ENCODE measurements around the gene ATP13A2.

The ATP13A2 gene

GRCh38 chr1:17031436-17031835 is 19.7 kb upstream of the ATP13A2 start:
- no peak for DNase-seq (ENCODE audit: low read depth)
- TF ChIP-seq CTCF (IDR thresholded peaks at IDR 0.05; ENCODE audit: insufficient read depth, low read depth, low read length, missing control alignments), result no peak
- H3K4me3 ChIP-seq (ENCODE audit: low read length), result no peak overlapping the region

DNA sequence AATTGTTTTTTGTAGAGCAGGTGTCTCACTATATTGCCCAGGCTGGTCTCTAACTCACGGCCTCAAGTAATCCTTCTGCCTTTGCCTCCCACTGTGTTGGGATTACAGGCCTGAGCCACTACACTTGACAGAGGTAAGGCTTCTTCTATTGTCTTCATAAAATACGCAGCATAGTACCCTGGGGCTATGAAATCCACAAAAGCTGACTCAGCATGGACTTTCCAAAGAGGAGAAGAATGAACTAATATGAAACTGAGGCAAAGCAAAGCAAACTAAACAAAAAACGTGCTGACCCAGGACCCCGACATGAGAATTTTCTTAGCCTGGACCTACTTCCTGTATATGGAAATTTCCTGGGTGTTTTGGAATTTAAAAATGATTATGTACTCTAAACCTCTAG is 18.5 kb upstream of the ATP13A2 start:
- no peak overlapping the region for H3K4me3 ChIP-seq (ENCODE audit: low read length)
- no peak for TF ChIP-seq CTCF (IDR thresholded peaks at IDR 0.05; ENCODE audit: insufficient read depth, low read depth, low read length, missing control alignments)
- peak; percentile 49 for DNase-seq (ENCODE audit: low read depth)

DNA sequence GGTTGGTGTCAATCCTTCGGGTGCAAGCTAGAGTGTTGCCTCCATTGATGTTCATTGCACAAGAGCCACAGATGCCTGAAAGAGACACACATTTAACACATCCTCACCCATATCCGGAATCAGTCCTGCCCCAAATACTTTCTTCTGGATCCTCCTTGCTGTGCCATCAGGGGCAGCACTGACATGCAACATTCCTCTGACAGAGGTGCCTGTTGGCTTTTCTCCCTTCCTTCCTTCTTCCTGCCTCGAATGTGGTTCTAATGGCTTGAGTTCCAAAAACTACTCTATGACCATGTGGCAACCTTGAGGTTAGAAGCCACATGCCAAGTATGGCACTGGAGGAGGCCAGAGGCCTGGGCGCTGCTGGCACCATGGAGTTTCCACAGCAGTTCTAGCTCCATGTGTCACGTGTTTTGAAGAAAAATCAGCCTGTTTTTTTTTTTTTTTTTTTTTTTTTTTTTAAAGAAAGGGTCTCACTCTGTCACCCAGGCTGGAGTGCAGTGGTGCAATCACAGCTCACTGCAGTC is 17.0 kb upstream of the ATP13A2 start:
- H3K4me3 ChIP-seq (ENCODE audit: low read length), result no peak overlapping the region
- no peak for TF ChIP-seq CTCF (IDR thresholded peaks at IDR 0.05; ENCODE audit: insufficient read depth, low read depth, low read length, missing control alignments)
- DNase-seq (ENCODE audit: low read depth), result no peak

DNA sequence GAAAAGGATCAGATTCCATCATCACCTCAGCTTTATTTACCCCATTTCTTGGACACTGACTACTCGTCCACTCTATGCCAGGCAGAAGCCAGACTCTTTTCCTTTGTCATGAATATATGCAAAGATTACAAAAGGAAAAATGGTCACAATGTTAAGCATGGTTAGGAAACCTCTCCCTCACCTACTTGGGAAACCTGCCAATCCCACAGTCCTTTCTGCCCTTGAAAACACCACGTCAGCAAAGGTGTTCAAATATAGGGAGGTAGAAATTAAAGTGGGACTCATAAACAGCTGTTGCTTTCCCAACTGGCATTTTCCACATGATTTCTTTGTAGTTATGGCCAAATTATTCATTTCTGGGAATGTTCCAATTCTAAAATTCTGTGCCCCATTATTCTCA is 16.2 kb upstream of the ATP13A2 start:
- TF ChIP-seq CTCF (IDR thresholded peaks at IDR 0.05; ENCODE audit: insufficient read depth, low read depth, low read length, missing control alignments), result no peak
- no peak for DNase-seq (ENCODE audit: low read depth)
- no peak overlapping the region for H3K4me3 ChIP-seq (ENCODE audit: low read length)

GRCh38 chr1:17027403-17027802 is 15.7 kb upstream of the ATP13A2 start:
- no peak for DNase-seq (ENCODE audit: low read depth)
- TF ChIP-seq CTCF (IDR thresholded peaks at IDR 0.05; ENCODE audit: insufficient read depth, low read depth, low read length, missing control alignments), result no peak
- no peak overlapping the region for H3K4me3 ChIP-seq (ENCODE audit: low read length)

DNA sequence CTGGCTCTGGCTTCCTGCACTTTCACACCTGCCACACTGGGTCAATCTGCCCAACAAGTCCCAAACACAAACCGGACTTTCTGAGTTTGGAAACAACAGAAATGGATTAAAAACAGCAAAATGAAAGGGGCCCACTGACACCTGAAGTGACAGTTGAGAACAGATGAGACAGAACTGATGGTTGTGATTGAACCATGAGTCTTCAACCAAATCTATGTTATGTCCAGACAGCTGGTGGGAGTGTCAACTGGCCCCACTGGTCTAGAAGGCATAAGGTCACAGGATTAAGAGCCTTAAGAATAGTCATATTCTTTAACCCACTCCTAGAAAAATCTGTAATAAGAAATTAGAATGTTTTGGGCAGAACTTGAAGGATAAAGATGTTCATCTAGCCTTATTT is 13.0 kb upstream of the ATP13A2 start:
- H3K4me3 ChIP-seq (ENCODE audit: low read length), result no peak overlapping the region
- TF ChIP-seq CTCF (IDR thresholded peaks at IDR 0.05; ENCODE audit: insufficient read depth, low read depth, low read length, missing control alignments), result no peak
- no peak for DNase-seq (ENCODE audit: low read depth)

DNA sequence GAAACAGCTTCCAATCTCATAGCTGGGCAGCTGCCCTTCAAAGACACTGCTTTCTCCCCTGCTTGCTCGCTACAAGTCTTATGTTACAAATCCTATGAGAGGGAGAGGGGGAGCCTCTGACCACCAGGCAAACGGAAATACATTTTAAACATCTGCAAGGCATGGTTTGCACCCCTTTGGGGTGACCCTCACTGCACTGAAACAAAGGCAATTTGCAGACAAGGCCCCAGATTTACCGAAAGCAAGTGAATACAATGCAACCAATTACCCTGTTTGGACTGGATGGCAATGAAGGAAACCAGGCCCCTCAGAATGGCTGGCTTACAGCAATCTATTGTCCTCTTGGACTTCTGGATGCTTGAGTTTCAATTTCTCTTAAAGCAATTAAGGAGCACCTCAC is 11.8 kb upstream of the ATP13A2 start:
- DNase-seq (ENCODE audit: low read depth), result no peak
- no peak overlapping the region for H3K4me3 ChIP-seq (ENCODE audit: low read length)
- TF ChIP-seq CTCF (IDR thresholded peaks at IDR 0.05; ENCODE audit: insufficient read depth, low read depth, low read length, missing control alignments), result no peak

Data from epithelial cell of esophagus (primary cell).